ENCODE data around the gene SUSD4. TPM values are rescaled to one million over a fixed set of nuclear protein-coding genes. Genes with fewer than 3 reads are reported as not detected.

SUSD4 gene
- total and polyA plus RNA-seq, 2 donors (not counting 3 experiments of a cell fraction or from before 2014, with no cell fraction given): not detected

- Histone ChIP-seq H3K4me1 (ENCODE audit: control insufficient read depth, extremely low read depth, insufficient read depth, low read length) (no peaks in the 10 kb centered on the region), H3K79me2 (ENCODE audit: control insufficient read depth, insufficient read depth, low read length) (no peaks in the 10 kb centered on the region), H3K4me2 (ENCODE audit: insufficient read depth, low read length) (no peak overlapping the region), H2AFZ (ENCODE audit: low read depth, low read length) (no peak overlapping the region), H3K27me3 (ENCODE audit: control insufficient read depth in 2 of 2, insufficient read depth in 2 of 2, low read length in 2 of 2) (no peaks in the 10 kb centered on the region), H3K9me3 (replicated peaks; ENCODE audit: control insufficient read depth, insufficient read depth, low read length) (no peaks in the 10 kb centered on the region), H3K9me1 (replicated peaks; ENCODE audit: control insufficient read depth, extremely low read depth, insufficient read depth, low read length) (no peaks in the 10 kb centered on the region), H4K20me1 (replicated peaks; ENCODE audit: control insufficient read depth, extremely low read depth, insufficient read depth, low read length) (no peaks in the 10 kb centered on the region), H3K9ac (replicated peaks; ENCODE audit: extremely low read depth, insufficient read depth, low read length) (no peak overlapping the region), H3K4me3 (replicated peaks in 1 of 3; ENCODE audit: insufficient read depth in 1 of 3, low read depth in 1 of 3, low read length in 3 of 3) (no peak overlapping the region), H3K27ac (ENCODE audit: insufficient read depth, low read depth, low read length) (no peak overlapping the region), H3K36me3 (ENCODE audit: control insufficient read depth in 2 of 2, extremely low read depth in 1 of 2, insufficient read depth in 2 of 2, low read length in 2 of 2) (no peaks in the 10 kb centered on the region)
- no peak for FAIRE-seq
- CTCF ChIA-PET: no interaction called here
- no peak for TF ChIP-seq POLR2AphosphoS5 (IDR thresholded peaks at IDR 0.05; ENCODE audit: insufficient read depth, low read depth, low read length)
- TF ChIP-seq FOS (IDR thresholded peaks at IDR 0.05; ENCODE audit: borderline replicate concordance, insufficient read depth, low read length): no peak
- TF ChIP-seq POLR2A (IDR thresholded peaks at IDR 0.05; ENCODE audit: low read depth, low read length): no peak
- TF ChIP-seq, protein P1, sequence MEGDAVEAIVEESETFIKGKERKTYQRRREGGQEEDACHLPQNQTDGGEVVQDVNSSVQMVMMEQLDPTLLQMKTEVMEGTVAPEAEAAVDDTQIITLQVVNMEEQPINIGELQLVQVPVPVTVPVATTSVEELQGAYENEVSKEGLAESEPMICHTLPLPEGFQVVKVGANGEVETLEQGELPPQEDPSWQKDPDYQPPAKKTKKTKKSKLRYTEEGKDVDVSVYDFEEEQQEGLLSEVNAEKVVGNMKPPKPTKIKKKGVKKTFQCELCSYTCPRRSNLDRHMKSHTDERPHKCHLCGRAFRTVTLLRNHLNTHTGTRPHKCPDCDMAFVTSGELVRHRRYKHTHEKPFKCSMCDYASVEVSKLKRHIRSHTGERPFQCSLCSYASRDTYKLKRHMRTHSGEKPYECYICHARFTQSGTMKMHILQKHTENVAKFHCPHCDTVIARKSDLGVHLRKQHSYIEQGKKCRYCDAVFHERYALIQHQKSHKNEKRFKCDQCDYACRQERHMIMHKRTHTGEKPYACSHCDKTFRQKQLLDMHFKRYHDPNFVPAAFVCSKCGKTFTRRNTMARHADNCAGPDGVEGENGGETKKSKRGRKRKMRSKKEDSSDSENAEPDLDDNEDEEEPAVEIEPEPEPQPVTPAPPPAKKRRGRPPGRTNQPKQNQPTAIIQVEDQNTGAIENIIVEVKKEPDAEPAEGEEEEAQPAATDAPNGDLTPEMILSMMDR (IDR thresholded peaks at IDR 0.05; ENCODE audit: extremely low read depth in 1 of 2, insufficient read depth in 1 of 2, low read depth in 1 of 2, low read length in 2 of 2): no peak
- POLR2A ChIA-PET: no interaction called here
- dilution Hi-C loops (cut with MboI; ENCODE audit: extremely low pct_ligation_motif_present, low sequenced_read_pairs) (no loop called here), intact Hi-C loops (cut with micrococcal nuclease) (no loop called here)
- DNase-seq (ENCODE audit: low read depth, low spot score): no peak
- BruUV-seq (replicated peaks): no TSS peak
Measured at GRCh38 chr1:223331301-223331700, 32.7 kb downstream of the SUSD4 start.

GRCh38 chr1:223330466-223330865 lies 33.5 kb downstream of the SUSD4 start:
- no peaks in the 10 kb centered on the region for H3K4me1 ChIP-seq (ENCODE audit: control insufficient read depth, extremely low read depth, insufficient read depth, low read length)
- H3K4me2 ChIP-seq (ENCODE audit: insufficient read depth, low read length): no peak overlapping the region
- H3K27ac ChIP-seq (ENCODE audit: insufficient read depth, low read depth, low read length): no peak overlapping the region
- H3K9me1 ChIP-seq (replicated peaks; ENCODE audit: control insufficient read depth, extremely low read depth, insufficient read depth, low read length): no peaks in the 10 kb centered on the region
- intact Hi-C loops (cut with micrococcal nuclease): no loop called here
- dilution Hi-C loops (cut with MboI; ENCODE audit: extremely low pct_ligation_motif_present, low sequenced_read_pairs): no loop called here
- POLR2A ChIA-PET: no interaction called here
- FAIRE-seq: no peak
- no peak for TF ChIP-seq GATA2 (IDR thresholded peaks at IDR 0.05; ENCODE audit: insufficient read depth, insufficient read length, low read depth, low read length)
- no peaks in the 10 kb centered on the region for H3K27me3 ChIP-seq (ENCODE audit: control insufficient read depth in 2 of 2, insufficient read depth in 2 of 2, low read length in 2 of 2)
- no peak overlapping the region for H3K9ac ChIP-seq (replicated peaks; ENCODE audit: extremely low read depth, insufficient read depth, low read length)
- DNase-seq (ENCODE audit: low read depth, low spot score): no peak
- no peaks in the 10 kb centered on the region for H3K79me2 ChIP-seq (ENCODE audit: control insufficient read depth, insufficient read depth, low read length)
- H3K9me3 ChIP-seq (replicated peaks; ENCODE audit: control insufficient read depth, insufficient read depth, low read length): no peaks in the 10 kb centered on the region
- H4K20me1 ChIP-seq (replicated peaks; ENCODE audit: control insufficient read depth, extremely low read depth, insufficient read depth, low read length): no peaks in the 10 kb centered on the region
- H3K4me3 ChIP-seq (replicated peaks in 1 of 3; ENCODE audit: insufficient read depth in 1 of 3, low read depth in 1 of 3, low read length in 3 of 3): no peak overlapping the region
- no TSS peak for BruUV-seq (replicated peaks)
- CTCF ChIA-PET: no interaction called here
- H2AFZ ChIP-seq (ENCODE audit: low read depth, low read length): no peak overlapping the region
- no peaks in the 10 kb centered on the region for H3K36me3 ChIP-seq (ENCODE audit: control insufficient read depth in 2 of 2, extremely low read depth in 1 of 2, insufficient read depth in 2 of 2, low read length in 2 of 2)
